Endodermal cell (in vitro differentiated cells): Measurements from ENCODE around the gene ARHGAP36. TPM values are rescaled to one million over a fixed set of nuclear protein-coding genes. Genes with fewer than 3 reads are reported as not detected.

Experiments
- DNase-seq: peaks from one replicate; pipeline ENCODE4 v3.0.0-alpha.2; 2017
- H3K27ac ChIP-seq: 2 replicates; pipeline ENCODE4 v1.5.1; 2013; ENCODE audit warnings: mild to moderate bottlenecking, low read depth, low read length, moderate library complexity
- H3K27me3 ChIP-seq: 2 replicates; pipeline ENCODE4 v1.6.1; 2013; ENCODE audit warnings: mild to moderate bottlenecking, low read length, moderate library complexity; ENCODE audit not compliant: insufficient read depth, control insufficient read depth, poor library complexity, severe bottlenecking
- H3K36me3 ChIP-seq: 2 replicates; pipeline ENCODE4 v1.7.0; 2013; ENCODE audit warnings: mild to moderate bottlenecking, low read length, moderate library complexity; ENCODE audit not compliant: control insufficient read depth, insufficient read depth
- H3K4me1 ChIP-seq: one replicate; pipeline ENCODE4 v1.7.0; 2013; ENCODE audit warnings: low read length; ENCODE audit not compliant: control insufficient read depth, insufficient read depth
- H3K4me3 ChIP-seq: 2 replicates; pipeline ENCODE4 v1.5.1; 2013; ENCODE audit warnings: mild to moderate bottlenecking, low read length, moderate library complexity
- H3K9ac ChIP-seq: 2 replicates; pipeline ENCODE4 v1.6.1; 2013; ENCODE audit warnings: mild to moderate bottlenecking, low read length, moderate library complexity; ENCODE audit not compliant: poor library complexity, severe bottlenecking; ENCODE audit errors: extremely low read depth
- H3K9me3 ChIP-seq: 2 replicates; pipeline ENCODE4 v1.6.1; 2013; ENCODE audit warnings: mild to moderate bottlenecking, low read length, moderate library complexity; ENCODE audit not compliant: control insufficient read depth
- H3K27ac Mint-ChIP-seq: 2 replicates; pipeline ENCODE4 v1.8.0; 2020; ENCODE audit warnings: mixed read lengths
- H3K27me3 Mint-ChIP-seq: 2 replicates; pipeline ENCODE4 v1.8.0; 2021; ENCODE audit warnings: mild to moderate bottlenecking, mixed read lengths; ENCODE audit not compliant: insufficient read depth
- H3K36me3 Mint-ChIP-seq: 2 replicates; pipeline ENCODE4 v1.8.0; 2020; ENCODE audit warnings: low read depth, mixed read lengths
- H3K4me1 Mint-ChIP-seq: 2 replicates; pipeline ENCODE4 v1.8.0; 2020; ENCODE audit warnings: mixed read lengths
- H3K4me3 Mint-ChIP-seq: 2 replicates; pipeline ENCODE4 v1.8.0; 2020; ENCODE audit warnings: mild to moderate bottlenecking, moderate library complexity, mixed read lengths
- H3K9me3 Mint-ChIP-seq: 2 replicates; pipeline ENCODE4 v1.8.0; 2020; ENCODE audit warnings: mild to moderate bottlenecking, mixed read lengths
- CTCF ChIP-seq: fragments of 200-600 bp; sonication (generic); conservative IDR thresholded peaks from 2 replicates; pipeline ENCODE4 v1.5.0; 2021; ENCODE audit warnings: antibody characterized with exemption, mild to moderate bottlenecking
- WGBS, 2 experiments: methylation state at CpG; one replicate each; pipeline versions ENCODE4 v1.1.5 to v1.1.7; 2013; ENCODE audit warnings: missing lambda C conversion rate in 2 of 2, mixed read lengths in 1 of 2; ENCODE audit not compliant: insufficient coverage in 1 of 2, insufficient read length in 1 of 2; 5-methylcytosine and 5-hydroxymethylcytosine counted together
- total RNA-seq, 2 donors: library from RNA; stranded (reverse); fragmentation: NEBNext Ultra II Directional in 1 of 2; extraction: Animal tissue kit (Norgen Biotek cat#: 25700) in 1 of 2; gene quantifications; 2 replicates in 1 of 2; 3 replicates in 1 of 2; pipeline ENCODE4 v1.2.1, GENCODE V29; 2021

The ARHGAP36 gene
- total RNA-seq, 2 donors from 2014 or later, result 0.24 TPM; not detected in 1

GRCh38 chrX:131041667-131042066, 16.5 kb upstream of the ARHGAP36 start:
- Histone ChIP-seq H3K36me3 (no peaks in the 10 kb centered on the region), H3K9me3 (no peaks in the 10 kb centered on the region), H3K9ac (no peak overlapping the region), H3K27ac (no peak overlapping the region), H3K4me1 (no peaks in the 10 kb centered on the region), H3K4me3 (no peak overlapping the region), H3K27me3 (no peaks in the 10 kb centered on the region)
- Mint-ChIP-seq H3K9me3 (no peaks in the 10 kb centered on the region), H3K27me3 (peaks cover 38% of the 10 kb centered on the region), H3K4me3 (no peak overlapping the region), H3K4me1 (peaks cover 2% of the 10 kb centered on the region), H3K36me3 (no peaks in the 10 kb centered on the region), H3K27ac (no peak overlapping the region)
- DNase-seq, result no peak
- WGBS, 2 experiments, result 93% methylated on average over 4 of the region's 6 CpGs; no CpG with 5 or more reads in 1 of the 2 experiments
- TF ChIP-seq CTCF, result no peak

- Mint-ChIP-seq H3K4me3 (no peak overlapping the region), H3K4me1 (peaks cover 3% of the 10 kb centered on the region), H3K27ac (no peak overlapping the region), H3K36me3 (no peaks in the 10 kb centered on the region), H3K9me3 (no peaks in the 10 kb centered on the region), H3K27me3 (peaks cover 49% of the 10 kb centered on the region)
- H3K4me1 ChIP-seq, result no peaks in the 10 kb centered on the region
- no peak overlapping the region for H3K9ac ChIP-seq
- H3K4me3 ChIP-seq, result no peak overlapping the region
- H3K36me3 ChIP-seq, result no peaks in the 10 kb centered on the region
- no peaks in the 10 kb centered on the region for H3K9me3 ChIP-seq
- DNase-seq, result no peak
- WGBS, 2 experiments, result 74% methylated on average over 5 of the region's 5 CpGs; no CpG with 5 or more reads in 1 of the 2 experiments
- H3K27me3 ChIP-seq, result no peaks in the 10 kb centered on the region
- H3K27ac ChIP-seq, result peak overlapping the region; percentile 49
- no peak for TF ChIP-seq CTCF
These were observed 12.4 kb upstream of the ARHGAP36 start for GRCh38 chrX:131045726-131046125.

- Mint-ChIP-seq H3K4me1 (peaks cover 3% of the 10 kb centered on the region), H3K36me3 (no peaks in the 10 kb centered on the region), H3K4me3 (no peak overlapping the region), H3K9me3 (no peaks in the 10 kb centered on the region), H3K27ac (no peak overlapping the region), H3K27me3 (peaks cover 51% of the 10 kb centered on the region)
- no peak for DNase-seq
- no peaks in the 10 kb centered on the region for H3K27me3 ChIP-seq
- no peak overlapping the region for H3K9ac ChIP-seq
- peak overlapping the region; percentile 49 for H3K27ac ChIP-seq
- H3K36me3 ChIP-seq, result no peaks in the 10 kb centered on the region
- 61 to 80% methylated on average over 1 to 5 of the region's 5 CpGs for whole genome bisulfite sequencing, 2 experiments
- no peaks in the 10 kb centered on the region for H3K4me1 ChIP-seq
- no peak for TF ChIP-seq CTCF
- H3K9me3 ChIP-seq, result no peaks in the 10 kb centered on the region
- no peak overlapping the region for H3K4me3 ChIP-seq
These were observed 11.6 kb upstream of the ARHGAP36 start for GRCh38 chrX:131046596-131046995.
